Epithelial cell of proximal tubule (primary cell): ENCODE measurements around the gene UBE2O. TPM values are rescaled to one million over a fixed set of nuclear protein-coding genes. Genes with fewer than 3 reads are reported as not detected.
A peak's percentile ranks its signal among the peaks of the same experiment; 100 is the strongest.

ENCODE experiments used
- DNase-seq: peaks from one replicate; pipeline ENCODE4 v3.0.0-alpha.2; 2011; ENCODE audit warnings: low read depth
- H3K4me3 ChIP-seq: 2 replicates; pipeline ENCODE4 v1.5.1; 2011; ENCODE audit warnings: low read depth, mild to moderate bottlenecking, low read length
- total RNA-seq: library from RNA; depleted of rRNA; stranded (reverse); fragments of >200 nt; gene quantifications from 2 replicates; pipeline ENCODE4 v1.2.3, GENCODE V29; 2015
- TF ChIP-seq, protein P1 (sequence below): conservative IDR thresholded peaks from 2 replicates; pipeline ENCODE4 v1.5.1; 2012; ENCODE audit warnings: low read depth, mild to moderate bottlenecking, low read length

The UBE2O gene
- total RNA-seq, 1 donor from 2014 or later, result 15.6 TPM

DNA sequence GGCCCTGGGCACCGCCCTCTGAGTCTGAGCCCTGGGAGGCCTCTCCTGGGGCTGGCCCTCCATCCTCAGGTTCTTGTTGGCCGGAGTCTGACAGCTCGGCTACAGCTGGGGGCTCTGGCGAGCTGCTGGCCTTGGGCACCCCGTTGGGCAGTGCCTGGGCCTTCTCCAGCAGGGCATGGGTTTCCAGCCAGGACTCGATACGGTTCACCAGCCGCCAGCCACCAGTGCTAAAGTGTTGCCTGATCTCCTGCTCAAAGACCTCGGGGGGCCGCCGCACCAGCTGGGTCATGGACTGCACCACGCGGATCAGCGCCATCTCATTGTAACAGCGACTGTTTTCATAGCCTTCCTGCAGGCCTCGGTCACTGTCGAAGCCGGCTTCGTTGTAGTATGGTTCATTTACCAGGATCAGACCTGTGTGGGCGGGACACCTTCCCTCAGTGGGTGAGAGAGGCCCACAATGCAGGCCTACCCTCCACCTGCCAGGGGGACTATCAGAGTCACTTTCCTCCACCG lies 61.7 kb downstream of the UBE2O start:
- no peak for DNase-seq
- TF ChIP-seq, protein P1, sequence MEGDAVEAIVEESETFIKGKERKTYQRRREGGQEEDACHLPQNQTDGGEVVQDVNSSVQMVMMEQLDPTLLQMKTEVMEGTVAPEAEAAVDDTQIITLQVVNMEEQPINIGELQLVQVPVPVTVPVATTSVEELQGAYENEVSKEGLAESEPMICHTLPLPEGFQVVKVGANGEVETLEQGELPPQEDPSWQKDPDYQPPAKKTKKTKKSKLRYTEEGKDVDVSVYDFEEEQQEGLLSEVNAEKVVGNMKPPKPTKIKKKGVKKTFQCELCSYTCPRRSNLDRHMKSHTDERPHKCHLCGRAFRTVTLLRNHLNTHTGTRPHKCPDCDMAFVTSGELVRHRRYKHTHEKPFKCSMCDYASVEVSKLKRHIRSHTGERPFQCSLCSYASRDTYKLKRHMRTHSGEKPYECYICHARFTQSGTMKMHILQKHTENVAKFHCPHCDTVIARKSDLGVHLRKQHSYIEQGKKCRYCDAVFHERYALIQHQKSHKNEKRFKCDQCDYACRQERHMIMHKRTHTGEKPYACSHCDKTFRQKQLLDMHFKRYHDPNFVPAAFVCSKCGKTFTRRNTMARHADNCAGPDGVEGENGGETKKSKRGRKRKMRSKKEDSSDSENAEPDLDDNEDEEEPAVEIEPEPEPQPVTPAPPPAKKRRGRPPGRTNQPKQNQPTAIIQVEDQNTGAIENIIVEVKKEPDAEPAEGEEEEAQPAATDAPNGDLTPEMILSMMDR, result no peak
- no peak overlapping the region for H3K4me3 ChIP-seq

DNA sequence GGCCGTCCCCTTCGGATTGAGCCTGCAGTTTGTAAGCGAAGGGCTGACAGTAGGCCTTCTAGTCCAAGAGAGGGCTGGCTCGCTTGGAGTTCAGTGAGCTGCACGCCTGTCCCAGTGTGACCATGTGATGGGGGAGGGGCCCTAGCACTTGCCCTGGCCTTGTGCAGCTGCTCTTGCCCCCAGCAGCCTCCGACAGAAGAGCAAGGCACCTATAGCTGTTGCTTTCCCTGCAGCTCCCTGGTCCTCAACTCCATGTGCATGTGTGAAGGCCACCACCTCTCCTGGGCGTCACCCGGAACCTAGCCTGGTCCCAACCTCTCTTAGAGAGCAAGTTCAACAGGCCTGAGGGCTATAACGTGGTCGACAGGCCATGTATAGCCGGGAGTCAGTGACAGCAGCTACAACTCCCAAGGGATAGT lies 62.9 kb downstream of the UBE2O start:
- H3K4me3 ChIP-seq, result no peak overlapping the region
- DNase-seq, result no peak
- TF ChIP-seq, protein P1, result no peak

DNA sequence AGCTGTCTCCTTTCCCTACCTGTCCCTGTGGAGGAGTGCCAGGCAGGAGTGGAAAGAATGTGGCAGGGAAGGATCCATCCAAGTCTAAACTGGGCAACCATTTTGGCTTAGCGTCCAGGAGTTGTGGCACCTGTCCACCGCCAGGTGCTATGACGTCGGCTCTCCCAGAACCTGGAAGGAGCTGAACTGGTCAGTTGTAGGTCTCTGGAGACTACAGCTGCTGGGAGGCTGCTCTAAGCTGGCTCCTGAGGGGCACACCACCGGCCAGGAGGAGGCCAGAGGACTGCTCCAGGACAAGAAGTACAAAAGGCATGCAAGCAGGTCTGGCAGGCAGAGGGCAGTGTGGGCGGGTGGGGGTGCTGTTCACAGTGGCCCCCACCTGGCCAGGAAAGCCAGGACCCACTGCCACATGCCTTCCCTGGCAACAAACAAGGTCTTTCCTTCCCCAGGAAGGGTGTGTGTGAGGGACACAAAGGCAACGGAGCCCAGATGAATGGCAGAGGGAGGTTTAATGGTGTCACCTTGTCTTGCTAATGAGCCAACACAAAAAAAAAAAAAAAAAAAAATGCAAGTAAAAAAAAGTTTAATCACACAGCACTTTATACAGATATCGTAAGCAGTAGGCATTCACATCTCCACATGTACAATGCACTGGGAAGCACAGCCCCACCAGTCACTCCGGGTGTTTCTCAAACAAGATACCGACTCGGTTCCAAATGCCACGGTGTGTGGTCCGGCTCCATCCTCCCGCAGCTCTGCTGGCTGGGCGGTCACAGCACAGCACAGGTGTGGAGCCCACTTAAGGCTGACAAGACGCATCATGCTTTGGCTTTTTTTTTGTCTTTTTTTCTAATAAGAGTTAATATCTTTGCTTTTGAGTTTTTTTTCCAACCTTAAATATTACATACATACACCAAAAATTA lies 63.7 kb downstream of the UBE2O start:
- TF ChIP-seq, protein P1, result peak; percentile 17
- no peak overlapping the region for H3K4me3 ChIP-seq
- no peak for DNase-seq

DNA sequence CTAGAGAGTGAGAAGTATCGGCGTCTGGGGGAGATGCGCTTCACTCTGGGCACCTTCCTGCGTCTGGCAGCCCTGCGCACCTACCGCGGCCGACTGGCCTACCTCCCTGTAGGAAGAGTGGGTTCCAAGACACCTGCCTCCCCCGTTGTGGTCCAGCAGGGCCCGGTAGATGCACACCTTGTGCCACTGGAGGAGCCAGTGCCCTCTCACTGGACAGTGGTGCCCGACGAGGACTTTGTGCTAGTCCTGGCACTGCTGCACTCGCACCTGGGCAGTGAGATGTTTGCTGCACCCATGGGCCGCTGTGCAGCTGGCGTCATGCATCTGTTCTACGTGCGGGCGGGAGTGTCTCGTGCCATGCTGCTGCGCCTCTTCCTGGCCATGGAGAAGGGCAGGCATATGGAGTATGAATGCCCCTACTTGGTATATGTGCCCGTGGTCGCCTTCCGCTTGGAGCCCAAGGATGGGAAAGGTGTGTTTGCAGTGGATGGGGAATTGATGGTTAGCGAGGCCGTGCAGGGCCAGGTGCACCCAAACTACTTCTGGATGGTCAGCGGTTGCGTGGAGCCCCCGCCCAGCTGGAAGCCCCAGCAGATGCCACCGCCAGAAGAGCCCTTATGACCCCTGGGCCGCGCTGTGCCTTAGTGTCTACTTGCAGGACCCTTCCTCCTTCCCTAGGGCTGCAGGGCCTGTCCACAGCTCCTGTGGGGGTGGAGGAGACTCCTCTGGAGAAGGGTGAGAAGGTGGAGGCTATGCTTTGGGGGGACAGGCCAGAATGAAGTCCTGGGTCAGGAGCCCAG lies 65.8 kb downstream of the UBE2O start:
- no peak overlapping the region for H3K4me3 ChIP-seq
- TF ChIP-seq, protein P1, result no peak
- no peak for DNase-seq

DNA sequence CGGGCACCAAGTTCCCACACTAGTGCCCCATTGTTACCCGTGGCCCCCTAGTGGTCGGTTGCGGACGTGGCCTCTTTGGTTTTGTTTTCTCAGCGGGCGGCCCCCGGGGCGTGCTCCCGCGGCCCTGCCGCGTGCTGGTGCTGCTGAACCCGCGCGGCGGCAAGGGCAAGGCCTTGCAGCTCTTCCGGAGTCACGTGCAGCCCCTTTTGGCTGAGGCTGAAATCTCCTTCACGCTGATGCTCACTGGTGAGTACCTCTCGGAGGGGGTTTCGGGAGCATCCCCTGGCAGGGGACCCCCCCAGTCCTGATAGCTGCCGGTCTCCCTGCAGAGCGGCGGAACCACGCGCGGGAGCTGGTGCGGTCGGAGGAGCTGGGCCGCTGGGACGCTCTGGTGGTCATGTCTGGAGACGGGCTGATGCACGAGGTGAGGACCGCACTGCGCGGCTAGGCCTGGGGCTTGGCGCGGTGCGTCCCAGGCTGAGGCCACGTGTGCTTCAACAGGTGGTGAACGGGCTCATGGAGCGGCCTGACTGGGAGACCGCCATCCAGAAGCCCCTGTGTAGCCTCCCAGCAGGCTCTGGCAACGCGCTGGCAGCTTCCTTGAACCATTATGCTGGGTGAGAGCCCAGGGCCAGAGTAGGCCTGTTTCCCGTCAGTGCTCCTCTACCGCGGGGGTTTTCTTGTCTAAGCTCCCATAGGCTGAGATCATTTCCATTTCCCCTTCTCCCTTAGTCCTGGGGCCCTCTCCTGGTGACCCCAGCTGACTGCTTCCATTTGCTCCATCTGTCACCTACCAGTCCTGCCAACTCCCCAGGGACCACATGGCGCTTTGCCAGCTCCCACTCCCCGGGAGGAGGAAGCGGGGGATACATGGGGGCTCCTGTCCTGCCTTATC lies 66.8 kb downstream of the UBE2O start:
- peak overlapping the region; percentile 64 for H3K4me3 ChIP-seq
- DNase-seq, result no peak
- TF ChIP-seq, protein P1, result peak; percentile 66
